ENCODE results near the gene EIF5A. TPM values are rescaled to one million over a fixed set of nuclear protein-coding genes. Genes with fewer than 3 reads are reported as not detected.
A peak's percentile ranks its signal among the peaks of the same experiment; 100 is the strongest.

EIF5A gene
- total RNA-seq, 1 donor from 2014 or later, result 323 TPM

- Mint-ChIP-seq H3K4me3 (ENCODE audit: low read depth) (no peak overlapping the region), H3K27ac (no peak overlapping the region), H3K9me3 (ENCODE audit: low read depth) (no peaks in the 10 kb centered on the region), H3K4me1 (ENCODE audit: low read depth) (peaks cover 22% of the 10 kb centered on the region), H3K27me3 (peaks cover 5% of the 10 kb centered on the region), H3K36me3 (ENCODE audit: insufficient read depth) (no peaks in the 10 kb centered on the region)
- TF ChIP-seq CTCF (IDR thresholded peaks at IDR 0.05; ENCODE audit: unreplicated experiment), result no peak
- DNase-seq (ENCODE audit: low spot score, unreplicated experiment), result no peak
Observed at GRCh38 chr17:7348478-7349242, 41.2 kb downstream of the EIF5A start.

DNA sequence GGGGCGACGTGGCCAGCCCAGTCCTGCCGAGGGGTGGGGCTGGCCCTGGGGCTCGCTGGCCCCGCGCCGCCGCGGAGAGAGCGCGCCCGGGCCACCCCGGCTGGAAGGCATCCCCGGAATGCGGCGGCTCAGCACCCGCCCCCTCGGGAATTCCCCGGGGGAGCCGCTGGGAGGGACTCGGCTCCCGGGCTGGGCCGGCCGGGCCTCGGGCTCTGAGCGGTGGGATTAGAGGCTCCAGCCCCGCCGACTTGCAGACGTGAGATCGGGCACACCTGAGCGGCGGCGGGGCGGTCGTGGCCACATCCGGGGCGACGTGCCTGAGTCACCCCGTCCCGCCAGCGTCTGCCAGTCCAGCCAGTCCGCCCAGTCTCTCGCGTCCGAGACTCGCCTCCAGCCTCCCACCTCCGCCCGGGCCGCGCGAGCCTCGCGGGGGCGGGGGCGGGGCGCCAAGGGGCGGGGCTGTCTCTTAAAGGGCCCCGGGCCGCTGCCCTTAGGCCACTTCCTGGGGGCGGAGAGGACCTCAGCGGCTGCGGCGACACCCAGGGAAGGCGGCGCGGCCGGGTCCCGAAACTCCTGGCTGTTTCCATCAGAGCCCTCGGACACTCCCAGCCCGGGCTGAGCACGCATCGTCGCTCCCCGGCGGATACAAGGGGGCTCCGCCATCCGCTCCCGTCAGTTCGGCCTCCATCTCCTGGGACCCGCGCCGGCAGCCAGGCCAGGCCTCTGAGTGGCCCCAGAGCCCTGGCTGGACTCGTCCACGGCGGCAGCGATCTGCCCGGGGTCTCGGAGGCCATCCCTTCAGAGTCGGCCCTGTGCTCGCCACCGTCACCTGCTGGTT is 44.5 kb downstream of the EIF5A start, which contains the start of gene KCTD11:
TSS of gene KCTD11 (plus strand) at position 498 of the 838 bp plus-strand sequence.
- TF ChIP-seq CTCF (IDR thresholded peaks at IDR 0.05; ENCODE audit: unreplicated experiment), result peak; percentile 71
- Mint-ChIP-seq H3K36me3 (ENCODE audit: insufficient read depth) (no peaks in the 10 kb centered on the region), H3K4me3 (ENCODE audit: low read depth) (peak within 1 kb of the TSS; percentile 85), H3K27ac (peak within 1 kb of the TSS; percentile 98), H3K4me1 (ENCODE audit: low read depth) (peaks cover 26% of the 10 kb centered on the region), H3K27me3 (no peaks in the 10 kb centered on the region), H3K9me3 (ENCODE audit: low read depth) (no peaks in the 10 kb centered on the region)
- peak; percentile 78 for DNase-seq (ENCODE audit: low spot score, unreplicated experiment)

DNA sequence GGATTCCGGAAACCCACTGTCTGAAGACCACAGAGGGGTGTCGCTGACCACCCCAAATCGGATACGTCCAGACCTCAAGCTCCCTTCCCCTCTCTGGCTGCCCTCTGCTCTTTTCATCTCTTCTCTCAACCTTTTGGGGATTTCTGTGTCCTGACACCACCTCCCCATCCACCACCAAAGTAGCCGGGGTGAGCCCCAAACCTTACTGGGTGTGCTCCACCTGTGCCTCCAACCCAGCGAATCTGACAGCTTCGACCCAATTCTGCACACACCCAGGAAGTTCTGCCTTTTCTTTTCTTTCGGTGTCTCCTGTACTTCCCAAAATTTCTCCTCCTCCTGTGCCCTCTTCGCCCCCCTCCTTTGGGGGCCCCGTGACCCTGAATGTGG is 45.1 kb downstream of the EIF5A start:
- DNase-seq (ENCODE audit: low spot score, unreplicated experiment), result no peak
- Mint-ChIP-seq H3K27ac (peak overlapping the region; percentile 95), H3K4me3 (ENCODE audit: low read depth) (peak overlapping the region; percentile 81), H3K36me3 (ENCODE audit: insufficient read depth) (no peaks in the 10 kb centered on the region), H3K27me3 (peaks cover 3% of the 10 kb centered on the region), H3K4me1 (ENCODE audit: low read depth) (peaks cover 26% of the 10 kb centered on the region), H3K9me3 (ENCODE audit: low read depth) (no peaks in the 10 kb centered on the region)
- no peak for TF ChIP-seq CTCF (IDR thresholded peaks at IDR 0.05; ENCODE audit: unreplicated experiment)

GRCh38 chr17:7352910-7353635 is 45.6 kb downstream of the EIF5A start:
- peaks cover 3% of the 10 kb centered on the region for H3K27me3 Mint-ChIP-seq
- H3K36me3 Mint-ChIP-seq (ENCODE audit: insufficient read depth), result no peaks in the 10 kb centered on the region
- H3K27ac Mint-ChIP-seq, result peak overlapping the region; percentile 95
- H3K4me3 Mint-ChIP-seq (ENCODE audit: low read depth), result peak overlapping the region; percentile 81
- H3K9me3 Mint-ChIP-seq (ENCODE audit: low read depth), result no peaks in the 10 kb centered on the region
- DNase-seq (ENCODE audit: low spot score, unreplicated experiment), result no peak
- peaks cover 26% of the 10 kb centered on the region for H3K4me1 Mint-ChIP-seq (ENCODE audit: low read depth)
- TF ChIP-seq CTCF (IDR thresholded peaks at IDR 0.05; ENCODE audit: unreplicated experiment), result no peak
